Hepatocyte (in vitro differentiated cells): Measurements from ENCODE around the gene TLCD3B. TPM values are rescaled to one million over a fixed set of nuclear protein-coding genes. Genes with fewer than 3 reads are reported as not detected.

Experiments used
- DNase-seq: peaks from one replicate; pipeline ENCODE4 v3.0.0-alpha.2; 2016; ENCODE audit warnings: low spot score
- H2AFZ ChIP-seq: fragments of 200-600 bp; sonication (generic); 2 replicates; pipeline ENCODE4 v1.6.0; 2016; ENCODE audit warnings: antibody characterized with exemption, mild to moderate bottlenecking
- H3K27ac ChIP-seq: fragments of 200-600 bp; sonication (generic); 2 replicates; pipeline ENCODE4 v1.5.1; 2016; ENCODE audit warnings: mild to moderate bottlenecking
- H3K27me3 ChIP-seq: fragments of 200-600 bp; sonication (generic); 2 replicates; pipeline ENCODE4 v1.6.1; 2016
- H3K36me3 ChIP-seq: fragments of 200-600 bp; sonication (generic); replicated peaks from 2 replicates; pipeline ENCODE4 v1.5.1; 2016; ENCODE audit warnings: low read depth; ENCODE audit not compliant: insufficient read depth
- H3K4me1 ChIP-seq: fragments of 200-600 bp; sonication (generic); 2 replicates; pipeline ENCODE4 v1.5.1; 2016; ENCODE audit warnings: mild to moderate bottlenecking, moderate library complexity; ENCODE audit not compliant: insufficient read depth
- H3K4me2 ChIP-seq: fragments of 200-600 bp; sonication (generic); 2 replicates; pipeline ENCODE4 v1.6.0; 2016
- H3K4me3 ChIP-seq: fragments of 200-600 bp; sonication (generic); 2 replicates; pipeline ENCODE4 v1.5.1; 2016; ENCODE audit warnings: mild to moderate bottlenecking
- H3K79me2 ChIP-seq: fragments of 200-600 bp; sonication (generic); 2 replicates; pipeline ENCODE4 v1.6.0; 2017; ENCODE audit warnings: mild to moderate bottlenecking
- H3K9me2 ChIP-seq: fragments of 200-600 bp; sonication (generic); replicated peaks from 2 replicates; pipeline ENCODE4 v1.6.0; 2017; ENCODE audit warnings: mild to moderate bottlenecking; ENCODE audit not compliant: insufficient read depth
- H3K9me3 ChIP-seq: fragments of 200-600 bp; sonication (generic); 2 replicates; pipeline ENCODE4 v1.5.1; 2016; ENCODE audit warnings: low read depth, mild to moderate bottlenecking
- H4K20me1 ChIP-seq: fragments of 200-600 bp; sonication (generic); 2 replicates; pipeline ENCODE4 v1.6.0; 2016; ENCODE audit warnings: mild to moderate bottlenecking; ENCODE audit not compliant: insufficient read depth, poor library complexity, severe bottlenecking
- EZH2 ChIP-seq: fragments of 200-600 bp; sonication (generic); IDR thresholded peaks from 2 replicates; pipeline ENCODE4 v1.6.1; 2016; ENCODE audit warnings: antibody characterized with exemption, mild to moderate bottlenecking, borderline replicate concordance
- EZH2phosphoT487 ChIP-seq: fragments of 200-600 bp; sonication (generic); IDR thresholded peaks from one replicate; pipeline ENCODE4 v1.6.1; 2018; ENCODE audit warnings: antibody characterized with exemption, mild to moderate bottlenecking, low read depth, moderate library complexity; ENCODE audit not compliant: unreplicated experiment, severe bottlenecking
- WGBS: methylation state at CpG from one replicate; pipeline ENCODE4 v1.1.6; 2016; ENCODE audit warnings: low lambda C conversion rate; ENCODE audit errors: missing lambda C conversion rate; 5-methylcytosine and 5-hydroxymethylcytosine counted together
- polyA plus RNA-seq: library from polyadenylated mRNA; unstranded; fragments of >200 nt; fragmentation: Nextera tagmentation; extraction: Ambion mirVana; gene quantifications from 2 replicates; pipeline ENCODE4 v1.2.1, GENCODE V29; 2016
- total RNA-seq: library from RNA; depleted of rRNA; stranded (reverse); fragments of >200 nt; gene quantifications from 2 replicates; pipeline ENCODE4 v1.2.3, GENCODE V29; 2014
- TF ChIP-seq, protein P1 (sequence below): fragments of 200-600 bp; sonication (generic); IDR thresholded peaks from 2 replicates; pipeline ENCODE4 v1.5.1; 2016; ENCODE audit warnings: antibody characterized with exemption, mild to moderate bottlenecking; ENCODE audit not compliant: poor library complexity

The TLCD3B gene
- total and polyA plus RNA-seq, 2 experiments from 2014 or later, result not detected

DNA sequence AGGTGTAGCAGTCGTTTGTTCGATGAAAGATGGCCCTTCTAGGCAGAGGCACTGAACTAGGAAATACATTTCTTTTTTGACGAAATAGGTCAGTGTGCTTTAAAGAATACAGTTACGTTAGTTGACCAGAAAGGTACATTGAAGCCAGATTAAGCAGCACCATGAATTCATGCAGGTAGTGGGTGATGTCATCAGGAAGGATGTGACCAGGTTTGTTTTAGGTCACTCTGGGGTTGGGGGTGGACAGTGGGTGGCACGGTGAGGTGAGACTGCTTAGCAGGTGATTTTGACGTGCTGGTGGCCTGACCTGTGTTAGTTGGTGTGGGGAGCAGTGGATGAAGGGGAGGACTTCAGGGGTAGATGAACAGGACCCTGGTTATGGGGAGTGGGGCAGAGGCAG is 31.5 kb downstream of the TLCD3B start:
- Histone ChIP-seq H3K79me2 (peaks cover 10% of the 10 kb centered on the region), H2AFZ (no peak overlapping the region), H3K9me3 (no peaks in the 10 kb centered on the region), H3K36me3 (no peaks in the 10 kb centered on the region), H4K20me1 (no peaks in the 10 kb centered on the region), H3K27ac (no peak overlapping the region), H3K9me2 (no peaks in the 10 kb centered on the region), H3K4me2 (no peak overlapping the region), H3K4me1 (peaks cover 10% of the 10 kb centered on the region), H3K4me3 (no peak overlapping the region), H3K27me3 (no peaks in the 10 kb centered on the region)
- TF ChIP-seq EZH2phosphoT487 (no peak), EZH2 (no peak)
- TF ChIP-seq, protein P1, sequence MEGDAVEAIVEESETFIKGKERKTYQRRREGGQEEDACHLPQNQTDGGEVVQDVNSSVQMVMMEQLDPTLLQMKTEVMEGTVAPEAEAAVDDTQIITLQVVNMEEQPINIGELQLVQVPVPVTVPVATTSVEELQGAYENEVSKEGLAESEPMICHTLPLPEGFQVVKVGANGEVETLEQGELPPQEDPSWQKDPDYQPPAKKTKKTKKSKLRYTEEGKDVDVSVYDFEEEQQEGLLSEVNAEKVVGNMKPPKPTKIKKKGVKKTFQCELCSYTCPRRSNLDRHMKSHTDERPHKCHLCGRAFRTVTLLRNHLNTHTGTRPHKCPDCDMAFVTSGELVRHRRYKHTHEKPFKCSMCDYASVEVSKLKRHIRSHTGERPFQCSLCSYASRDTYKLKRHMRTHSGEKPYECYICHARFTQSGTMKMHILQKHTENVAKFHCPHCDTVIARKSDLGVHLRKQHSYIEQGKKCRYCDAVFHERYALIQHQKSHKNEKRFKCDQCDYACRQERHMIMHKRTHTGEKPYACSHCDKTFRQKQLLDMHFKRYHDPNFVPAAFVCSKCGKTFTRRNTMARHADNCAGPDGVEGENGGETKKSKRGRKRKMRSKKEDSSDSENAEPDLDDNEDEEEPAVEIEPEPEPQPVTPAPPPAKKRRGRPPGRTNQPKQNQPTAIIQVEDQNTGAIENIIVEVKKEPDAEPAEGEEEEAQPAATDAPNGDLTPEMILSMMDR, result no peak
- 95% methylated on average over 6 of the region's 6 CpGs for WGBS
- no peak for DNase-seq

DNA sequence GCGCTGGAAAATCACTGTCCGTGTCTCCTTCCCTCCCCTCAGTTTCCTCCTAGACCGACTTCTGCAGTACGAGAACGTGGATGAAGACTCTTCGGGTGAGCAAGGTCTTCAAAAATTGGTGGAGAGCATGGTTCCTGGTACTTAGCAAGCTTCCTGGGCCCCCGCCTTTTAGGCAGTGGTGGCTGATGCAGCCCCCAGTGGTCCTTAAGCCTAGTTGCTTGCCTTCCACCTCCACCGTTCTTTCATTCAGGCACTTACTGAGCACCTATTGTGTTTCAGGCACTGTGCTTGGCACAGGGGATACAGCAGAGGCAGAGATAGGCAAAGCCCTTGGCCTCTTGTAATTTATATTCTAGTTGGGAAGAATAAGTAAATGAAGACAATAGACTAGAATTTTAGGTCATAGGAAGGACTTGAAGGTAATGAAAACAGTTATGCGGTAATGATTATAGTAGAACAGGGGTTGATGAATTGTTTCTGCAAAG is 34.3 kb downstream of the TLCD3B start:
- peaks cover 10% of the 10 kb centered on the region for H3K79me2 ChIP-seq
- no peak for DNase-seq
- H3K4me3 ChIP-seq, result peak overlapping the region; percentile 64
- peak overlapping the region; percentile 85 for H3K4me2 ChIP-seq
- no peaks in the 10 kb centered on the region for H3K9me2 ChIP-seq
- TF ChIP-seq, protein P1, result no peak
- no peak for TF ChIP-seq EZH2
- TF ChIP-seq EZH2phosphoT487, result no peak
- H3K36me3 ChIP-seq, result no peaks in the 10 kb centered on the region
- no peak overlapping the region for H3K27ac ChIP-seq
- H3K4me1 ChIP-seq, result peaks cover 15% of the 10 kb centered on the region
- 29% methylated on average over 9 of the region's 9 CpGs for WGBS
- H4K20me1 ChIP-seq, result no peaks in the 10 kb centered on the region
- no peaks in the 10 kb centered on the region for H3K27me3 ChIP-seq
- H3K9me3 ChIP-seq, result no peaks in the 10 kb centered on the region
- H2AFZ ChIP-seq, result peak overlapping the region; percentile 89

DNA sequence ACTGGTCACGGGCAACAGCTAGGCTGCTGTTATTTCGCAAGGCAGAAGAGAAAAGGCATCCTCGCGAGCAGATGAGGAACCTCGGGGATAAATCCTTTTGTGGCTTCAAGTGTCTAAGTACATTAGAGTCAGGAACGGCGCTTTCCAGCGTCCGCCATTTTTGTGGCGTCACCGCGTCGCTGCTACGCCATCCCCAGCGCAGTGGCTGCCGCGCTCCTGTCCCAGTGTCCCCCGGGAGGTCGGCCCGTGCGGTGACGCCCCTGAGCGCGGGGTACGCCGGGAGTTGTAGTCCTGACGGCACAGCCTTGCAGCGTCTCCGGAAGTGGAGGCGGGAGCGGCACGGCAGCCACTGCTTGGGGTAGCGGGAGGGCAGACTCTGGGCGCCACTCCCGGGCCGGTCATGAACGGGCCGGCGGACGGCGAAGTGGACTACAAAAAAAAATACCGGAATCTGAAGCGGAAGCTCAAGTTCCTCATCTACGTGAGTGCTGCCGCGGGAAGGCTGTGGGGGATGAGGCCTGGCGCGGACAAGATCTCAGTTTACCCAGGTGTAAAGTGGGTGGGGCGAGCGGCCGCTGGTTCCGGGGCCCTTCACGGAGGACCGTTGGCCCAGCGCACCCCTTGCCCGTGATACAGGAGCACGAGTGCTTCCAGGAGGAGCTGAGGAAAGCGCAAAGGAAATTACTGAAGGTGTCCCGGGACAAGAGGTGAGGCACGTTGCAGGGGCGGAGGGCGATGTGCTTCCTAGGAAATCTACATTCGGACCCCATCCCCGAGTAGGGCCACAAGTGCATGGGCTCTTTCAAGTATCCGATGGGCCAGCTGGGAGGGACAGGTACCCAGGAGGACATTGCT is 34.9 kb downstream of the TLCD3B start, which contains the start of gene INO80E:
TSS of gene INO80E (plus strand) at position 331 of the 855 bp plus-strand sequence. CDS start at position 401, 70 bp downstream.
- Histone ChIP-seq H3K4me2 (peak within 1 kb of the TSS; percentile 86), H2AFZ (peak within 1 kb of the TSS; percentile 93), H3K9me2 (no peaks in the 10 kb centered on the region), H3K9me3 (no peaks in the 10 kb centered on the region), H4K20me1 (no peaks in the 10 kb centered on the region), H3K27me3 (no peaks in the 10 kb centered on the region), H3K4me1 (peaks cover 15% of the 10 kb centered on the region), H3K79me2 (peaks cover 10% of the 10 kb centered on the region), H3K4me3 (peak within 1 kb of the TSS; percentile 64), H3K36me3 (no peaks in the 10 kb centered on the region), H3K27ac (peak within 1 kb of the TSS; percentile 94)
- TF ChIP-seq EZH2phosphoT487, result no peak
- TF ChIP-seq EZH2, result no peak
- TF ChIP-seq, protein P1, result no peak
- peak; percentile 98 for DNase-seq
- WGBS, result under 1% methylated on average over 65 of the region's 65 CpGs
